WTC11 (cell line): Measurements from ENCODE around the gene ZFHX3. TPM values are rescaled to one million over a fixed set of nuclear protein-coding genes. Genes with fewer than 3 reads are reported as not detected.

Experiments
- ATAC-seq: fragments of 200-7000 bp; cut with Tn5 transposase; 2 replicates; pipeline ENCODE4 v1.10.0; 2021; ENCODE audit warnings: mild to moderate bottlenecking, moderate library complexity
- CTCF ChIA-PET: fragments of 300-600 bp; sonication (Branson Sonifier 250); formaldehyde crosslinking; loops from one replicate; lab custom pipeline; 2021; ENCODE audit warnings: antibody characterized with exemption; lab: Charles Lee
- POLR2A ChIA-PET: fragments of 350-600 bp; sonication (Branson Sonifier 250); formaldehyde crosslinking; loops from one replicate; lab custom pipeline; 2021; ENCODE audit warnings: antibody characterized with exemption; lab: Charles Lee
- DNase-seq: peaks from one replicate; pipeline ENCODE4 v3.0.0; 2021; ENCODE audit warnings: low spot score
- H3K27ac Mint-ChIP-seq: 2 replicates; pipeline ENCODE4 v1.8.0; 2021; ENCODE audit warnings: mixed read lengths
- H3K27me3 Mint-ChIP-seq: 2 replicates; pipeline ENCODE4 v1.8.0; 2021; ENCODE audit warnings: low read depth, mild to moderate bottlenecking, moderate library complexity, mixed read lengths
- H3K36me3 Mint-ChIP-seq: 2 replicates; pipeline ENCODE4 v1.8.0; 2021; ENCODE audit warnings: mixed read lengths
- H3K4me1 Mint-ChIP-seq: 2 replicates; pipeline ENCODE4 v1.8.0; 2022; ENCODE audit warnings: mixed read lengths
- H3K4me3 Mint-ChIP-seq: 2 replicates; pipeline ENCODE4 v1.8.0; 2021; ENCODE audit warnings: mild to moderate bottlenecking, moderate library complexity, mixed read lengths
- H3K9me3 Mint-ChIP-seq: 2 replicates; pipeline ENCODE4 v1.8.0; 2021; ENCODE audit warnings: mixed read lengths
- ATF3 ChIP-seq: sonication (generic); formaldehyde crosslinking; conservative IDR thresholded peaks from 2 replicates; pipeline ENCODE4 v1.8.1; 2022; ENCODE audit warnings: mild to moderate bottlenecking, missing genetic modification reagents
- ELF4 ChIP-seq: sonication (generic); formaldehyde crosslinking; IDR thresholded peaks from 2 replicates; pipeline ENCODE4 v1.8.1; 2022; ENCODE audit warnings: low read depth, mild to moderate bottlenecking, moderate library complexity, missing genetic modification reagents
- FOXP4 ChIP-seq: sonication (generic); formaldehyde crosslinking; IDR thresholded peaks from 2 replicates; pipeline ENCODE4 v1.8.0; 2022; ENCODE audit warnings: mild to moderate bottlenecking, missing genetic modification reagents
- MYBL2 ChIP-seq: sonication (generic); formaldehyde crosslinking; IDR thresholded peaks from 2 replicates; pipeline ENCODE4 v1.8.1; 2023; ENCODE audit warnings: mild to moderate bottlenecking, moderate library complexity, missing genetic modification reagents
- SMAD4 ChIP-seq: sonication (generic); formaldehyde crosslinking; IDR thresholded peaks from 2 replicates; pipeline ENCODE4 v1.8.0; 2022; ENCODE audit warnings: mild to moderate bottlenecking, missing genetic modification reagents
- SP1 ChIP-seq: sonication (generic); formaldehyde crosslinking; conservative IDR thresholded peaks from 2 replicates; pipeline ENCODE4 v1.8.1; 2022; ENCODE audit warnings: missing genetic modification reagents
- STAT6 ChIP-seq: sonication (generic); formaldehyde crosslinking; conservative IDR thresholded peaks from 2 replicates; pipeline ENCODE4 v1.8.1; 2023; ENCODE audit warnings: mild to moderate bottlenecking, low read depth, missing genetic modification reagents, moderate library complexity
- TEAD1 ChIP-seq: sonication (generic); formaldehyde crosslinking; IDR thresholded peaks from 2 replicates; pipeline ENCODE4 v1.8.0; 2022; ENCODE audit warnings: mild to moderate bottlenecking, missing genetic modification reagents
- TEAD4 ChIP-seq: sonication (generic); formaldehyde crosslinking; IDR thresholded peaks from 2 replicates; pipeline ENCODE4 v1.8.0; 2022; ENCODE audit warnings: mild to moderate bottlenecking, missing genetic modification reagents
- ZNF219 ChIP-seq: sonication (generic); formaldehyde crosslinking; IDR thresholded peaks from 2 replicates; pipeline ENCODE4 v1.8.0; 2023; ENCODE audit warnings: missing genetic modification reagents, mild to moderate bottlenecking, borderline replicate concordance
- ZNF281 ChIP-seq: sonication (generic); formaldehyde crosslinking; IDR thresholded peaks from 2 replicates; pipeline ENCODE4 v1.8.0; 2023; ENCODE audit warnings: mild to moderate bottlenecking, missing genetic modification reagents
- ZNF416 ChIP-seq: fragments of 250-450 bp; sonication (Bioruptor Pico); IDR thresholded peaks from 2 replicates; pipeline ENCODE4 v1.9.0; 2021; ENCODE audit warnings: mild to moderate bottlenecking, inconsistent platforms
- ZNF532 ChIP-seq: fragments of 250-450 bp; sonication (Bioruptor Pico); IDR thresholded peaks from 2 replicates; pipeline ENCODE4 v1.9.0; 2021; ENCODE audit warnings: mild to moderate bottlenecking, borderline replicate concordance
- total RNA-seq: library from RNA; stranded (reverse); gene quantifications from 3 replicates; pipeline ENCODE4 v1.2.3, GENCODE V29; 2021
- TF ChIP-seq, protein P1 (sequence below): fragments of 250-450 bp; sonication (Bioruptor Pico); IDR thresholded peaks from 2 replicates; pipeline ENCODE4 v2.1.2; 2022; ENCODE audit warnings: mild to moderate bottlenecking, moderate library complexity
- TF ChIP-seq, protein P2 (sequence below): fragments of 200-600 bp; IDR thresholded peaks from 2 replicates; pipeline ENCODE4 v1.8.0; 2022; ENCODE audit warnings: antibody characterized with exemption
- TF ChIP-seq, protein P3 (sequence below): sonication (generic); formaldehyde crosslinking; IDR thresholded peaks from 2 replicates; pipeline ENCODE4 v1.8.1; 2022; ENCODE audit warnings: mild to moderate bottlenecking, moderate library complexity, missing genetic modification reagents

The ZFHX3 gene
- total RNA-seq, 1 experiment from 2014 or later: 5.7 TPM

DNA sequence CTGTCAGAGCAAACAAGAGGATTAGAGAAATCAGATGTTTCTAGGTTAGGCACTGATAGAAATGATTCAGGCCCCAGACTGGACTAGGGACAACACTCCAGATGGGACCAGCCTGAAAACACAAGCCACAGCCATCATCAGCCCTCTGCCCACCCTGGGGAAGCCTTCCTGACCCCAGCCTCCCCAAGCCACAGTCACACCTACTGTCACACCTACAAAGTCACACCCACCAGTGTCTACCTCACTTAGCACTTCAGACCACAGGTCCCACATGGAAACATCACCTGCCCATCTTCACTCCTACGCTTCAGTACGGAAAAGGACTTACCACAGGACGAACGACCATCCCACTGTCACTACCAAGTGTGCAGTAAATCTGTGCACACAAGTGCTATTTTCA lies 197.9 kb downstream of the ZFHX3 start (continued):
- TF ChIP-seq, protein P1, sequence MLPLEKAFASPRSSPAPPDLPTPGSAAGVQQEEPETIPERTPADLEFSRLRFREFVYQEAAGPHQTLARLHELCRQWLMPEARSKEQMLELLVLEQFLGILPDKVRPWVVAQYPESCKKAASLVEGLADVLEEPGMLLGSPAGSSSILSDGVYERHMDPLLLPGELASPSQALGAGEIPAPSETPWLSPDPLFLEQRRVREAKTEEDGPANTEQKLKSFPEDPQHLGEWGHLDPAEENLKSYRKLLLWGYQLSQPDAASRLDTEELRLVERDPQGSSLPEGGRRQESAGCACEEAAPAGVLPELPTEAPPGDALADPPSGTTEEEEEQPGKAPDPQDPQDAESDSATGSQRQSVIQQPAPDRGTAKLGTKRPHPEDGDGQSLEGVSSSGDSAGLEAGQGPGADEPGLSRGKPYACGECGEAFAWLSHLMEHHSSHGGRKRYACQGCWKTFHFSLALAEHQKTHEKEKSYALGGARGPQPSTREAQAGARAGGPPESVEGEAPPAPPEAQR: no peak
- TF ChIP-seq SMAD4 (CRISPR knock-in tag) (no peak), ZNF281 (CRISPR knock-in tag) (no peak), FOXP4 (CRISPR knock-in tag) (no peak)
- TF ChIP-seq, protein P2, sequence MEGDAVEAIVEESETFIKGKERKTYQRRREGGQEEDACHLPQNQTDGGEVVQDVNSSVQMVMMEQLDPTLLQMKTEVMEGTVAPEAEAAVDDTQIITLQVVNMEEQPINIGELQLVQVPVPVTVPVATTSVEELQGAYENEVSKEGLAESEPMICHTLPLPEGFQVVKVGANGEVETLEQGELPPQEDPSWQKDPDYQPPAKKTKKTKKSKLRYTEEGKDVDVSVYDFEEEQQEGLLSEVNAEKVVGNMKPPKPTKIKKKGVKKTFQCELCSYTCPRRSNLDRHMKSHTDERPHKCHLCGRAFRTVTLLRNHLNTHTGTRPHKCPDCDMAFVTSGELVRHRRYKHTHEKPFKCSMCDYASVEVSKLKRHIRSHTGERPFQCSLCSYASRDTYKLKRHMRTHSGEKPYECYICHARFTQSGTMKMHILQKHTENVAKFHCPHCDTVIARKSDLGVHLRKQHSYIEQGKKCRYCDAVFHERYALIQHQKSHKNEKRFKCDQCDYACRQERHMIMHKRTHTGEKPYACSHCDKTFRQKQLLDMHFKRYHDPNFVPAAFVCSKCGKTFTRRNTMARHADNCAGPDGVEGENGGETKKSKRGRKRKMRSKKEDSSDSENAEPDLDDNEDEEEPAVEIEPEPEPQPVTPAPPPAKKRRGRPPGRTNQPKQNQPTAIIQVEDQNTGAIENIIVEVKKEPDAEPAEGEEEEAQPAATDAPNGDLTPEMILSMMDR: no peak

- CTCF ChIA-PET: interaction anchor here (0.8 to 8.0 kb wide), 7 partner anchors 8 to 1107 kb away, joined by 3 to 101 read pairs (median 4); no protein-coding TSS in a partner anchor
- no peaks in the 10 kb centered on the region; the same call in 1 of the 2 replicates for H3K27me3 Mint-ChIP-seq
- DNase-seq: no peak
- POLR2A ChIA-PET: no interaction called here
- H3K4me3 Mint-ChIP-seq: no peak overlapping the region
- H3K4me1 Mint-ChIP-seq: peaks cover 42% of the 10 kb centered on the region
- H3K36me3 Mint-ChIP-seq: no peaks in the 10 kb centered on the region
- H3K27ac Mint-ChIP-seq: no peak overlapping the region
- ATAC-seq: no peak
- H3K9me3 Mint-ChIP-seq: no peaks in the 10 kb centered on the region
- TF ChIP-seq TEAD1 (CRISPR knock-in tag) (no peak), STAT6 (CRISPR knock-in tag) (no peak), TEAD4 (CRISPR knock-in tag) (no peak), ZNF416 (CRISPR knock-in tag) (no peak), ZNF532 (CRISPR knock-in tag) (no peak), ELF4 (CRISPR knock-in tag) (no peak), MYBL2 (CRISPR knock-in tag) (no peak), ATF3 (CRISPR knock-in tag) (no peak), SP1 (CRISPR knock-in tag) (no peak), ZNF219 (CRISPR knock-in tag) (no peak)
- TF ChIP-seq, protein P3, sequence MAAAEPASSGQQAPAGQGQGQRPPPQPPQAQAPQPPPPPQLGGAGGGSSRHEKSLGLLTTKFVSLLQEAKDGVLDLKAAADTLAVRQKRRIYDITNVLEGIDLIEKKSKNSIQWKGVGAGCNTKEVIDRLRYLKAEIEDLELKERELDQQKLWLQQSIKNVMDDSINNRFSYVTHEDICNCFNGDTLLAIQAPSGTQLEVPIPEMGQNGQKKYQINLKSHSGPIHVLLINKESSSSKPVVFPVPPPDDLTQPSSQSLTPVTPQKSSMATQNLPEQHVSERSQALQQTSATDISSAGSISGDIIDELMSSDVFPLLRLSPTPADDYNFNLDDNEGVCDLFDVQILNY (CRISPR knock-in tag): no peak
Measured at GRCh38 chr16:72848759-72849664, 198.9 kb downstream of the ZFHX3 start.
